ENCODE measurements around the gene CRHBP.
"Not testable (repeated sequence)": the region's sequence is repeated elsewhere in the genome, so short reads cannot be mapped to it uniquely, and the experiment has no call there.

CRHBP gene, protein sequence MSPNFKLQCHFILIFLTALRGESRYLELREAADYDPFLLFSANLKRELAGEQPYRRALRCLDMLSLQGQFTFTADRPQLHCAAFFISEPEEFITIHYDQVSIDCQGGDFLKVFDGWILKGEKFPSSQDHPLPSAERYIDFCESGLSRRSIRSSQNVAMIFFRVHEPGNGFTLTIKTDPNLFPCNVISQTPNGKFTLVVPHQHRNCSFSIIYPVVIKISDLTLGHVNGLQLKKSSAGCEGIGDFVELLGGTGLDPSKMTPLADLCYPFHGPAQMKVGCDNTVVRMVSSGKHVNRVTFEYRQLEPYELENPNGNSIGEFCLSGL

DNA sequence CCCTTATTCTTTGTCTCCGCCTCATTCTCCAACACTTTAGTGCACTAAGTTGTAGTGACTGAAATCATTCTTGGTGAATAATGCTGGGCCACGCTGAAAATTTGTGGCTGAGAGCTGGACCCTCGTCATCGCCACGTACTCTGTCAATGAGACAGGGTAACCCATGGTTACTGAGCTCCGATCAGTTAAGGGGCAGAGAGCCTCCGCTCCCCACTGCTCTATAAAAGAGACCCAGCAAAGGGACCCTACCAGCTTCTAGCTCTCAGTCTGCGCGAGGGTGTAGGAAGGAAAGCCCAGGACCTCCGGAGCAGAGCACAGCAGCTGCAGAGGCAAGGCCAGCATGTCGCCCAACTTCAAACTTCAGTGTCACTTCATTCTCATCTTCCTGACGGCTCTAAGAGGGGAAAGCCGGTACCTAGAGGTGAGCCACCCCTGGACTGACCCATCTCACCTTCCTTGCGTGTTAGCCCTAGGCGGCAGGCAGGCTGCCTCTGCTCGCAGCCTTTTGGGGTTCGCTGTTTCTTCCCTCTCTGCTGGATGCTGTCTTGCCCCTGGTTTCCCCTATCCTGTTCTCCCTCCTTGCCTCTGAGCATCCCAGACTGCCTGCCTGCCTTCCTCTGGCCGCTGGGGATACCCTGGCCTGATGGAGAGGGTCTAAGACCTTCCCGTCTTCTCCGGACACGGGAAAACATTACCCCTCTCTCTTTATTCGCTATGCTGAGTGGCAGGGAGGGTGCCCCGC is at the start of gene CRHBP:
Gene CRHBP (plus strand): TSS at position 251 of the 742 bp plus-strand sequence. CDS start 90 bp downstream, at position 341.
- no peak for DNase-seq (ENCODE audit: low read depth in 2 of 2)

DNA sequence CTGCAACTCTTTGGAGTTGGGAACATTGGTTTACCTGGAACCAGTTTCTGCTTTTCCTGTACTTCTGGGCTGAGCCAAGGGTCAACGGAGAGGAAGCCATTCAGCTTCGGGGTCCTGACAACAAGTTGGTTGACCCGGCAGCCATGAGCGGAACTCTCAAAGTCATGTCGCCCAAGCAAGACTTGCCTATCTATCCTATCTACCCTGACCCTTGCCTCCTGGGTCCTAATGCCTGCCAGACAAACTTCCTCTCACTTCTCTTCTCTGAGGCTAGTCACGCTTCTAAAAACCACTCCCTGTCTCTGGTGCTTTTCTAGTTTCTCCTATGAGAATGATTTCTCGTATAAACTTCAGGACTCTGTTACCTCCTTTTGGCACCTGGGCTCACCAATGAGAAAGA is 44.7 kb upstream of the CRHBP start:
- DNase-seq (ENCODE audit: low read depth in 2 of 2), result no peak

GRCh38 chr5:76910344-76910933 is 42.4 kb upstream of the CRHBP start:
- DNase-seq (ENCODE audit: low read depth in 2 of 2), result not testable (repeated sequence)

- not testable (repeated sequence) for DNase-seq (ENCODE audit: low read depth in 2 of 2)
These were observed 38.2 kb upstream of the CRHBP start for GRCh38 chr5:76914671-76915070.

DNA sequence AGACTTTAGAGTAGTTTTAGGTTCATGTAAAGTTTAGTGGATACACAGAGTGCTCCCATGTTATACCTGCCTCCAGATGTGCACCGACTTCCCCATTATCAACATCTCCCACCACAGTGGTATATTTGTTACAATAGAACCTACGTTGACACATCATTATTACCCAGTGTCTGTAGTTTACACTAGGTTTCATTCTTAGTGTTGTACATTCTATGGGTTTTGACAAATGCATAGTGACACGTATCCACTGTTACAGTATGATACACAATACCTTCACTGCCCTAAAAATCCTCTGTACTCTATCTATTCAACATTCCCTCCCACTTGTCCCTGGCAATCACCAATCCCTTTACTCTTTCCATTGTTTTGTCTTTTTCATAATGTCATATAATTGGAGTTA is 34.3 kb upstream of the CRHBP start:
- no peak for DNase-seq (ENCODE audit: low read depth in 2 of 2)

GRCh38 chr5:76920491-76920890 is 32.4 kb upstream of the CRHBP start:
- DNase-seq (ENCODE audit: low read depth in 2 of 2), result no peak

DNA sequence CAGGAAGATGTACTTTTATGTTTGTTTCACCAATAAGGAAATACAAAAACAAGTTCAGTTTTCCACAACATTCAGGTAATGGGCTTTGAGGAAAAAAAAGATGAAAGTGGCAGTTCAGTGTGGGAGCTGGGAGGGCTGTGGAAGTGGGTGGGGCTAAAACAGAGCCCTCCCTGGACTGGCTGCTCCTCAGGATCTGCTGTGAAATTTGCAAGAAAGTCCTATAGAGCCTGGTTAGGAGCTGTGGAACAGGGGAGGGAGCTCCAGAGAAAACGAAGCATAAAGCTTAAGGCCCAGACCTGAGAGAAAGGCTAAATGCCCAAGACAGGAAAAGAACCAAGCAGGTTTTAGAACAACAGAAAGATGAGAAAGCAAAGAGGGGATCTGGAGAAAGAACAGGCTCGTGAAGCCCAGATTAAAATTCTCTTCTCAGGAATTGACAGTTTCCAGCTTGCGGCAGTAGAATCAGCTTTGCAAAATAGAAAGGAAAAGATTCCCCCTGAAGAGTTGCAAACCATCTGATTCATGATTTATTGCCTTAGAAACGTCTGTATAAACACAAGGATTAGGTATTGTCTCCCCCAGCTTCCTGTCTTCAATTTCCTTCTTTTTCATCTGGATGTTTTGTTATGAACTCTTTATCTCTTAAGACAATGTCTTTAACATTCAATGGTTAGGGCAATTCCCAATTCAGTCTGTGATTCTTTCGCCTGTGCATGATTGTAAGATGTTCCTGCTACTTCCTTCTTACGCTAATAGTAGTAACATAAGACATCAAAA is 26.3 kb upstream of the CRHBP start:
- DNase-seq (ENCODE audit: low read depth in 2 of 2), result no peak

DNA sequence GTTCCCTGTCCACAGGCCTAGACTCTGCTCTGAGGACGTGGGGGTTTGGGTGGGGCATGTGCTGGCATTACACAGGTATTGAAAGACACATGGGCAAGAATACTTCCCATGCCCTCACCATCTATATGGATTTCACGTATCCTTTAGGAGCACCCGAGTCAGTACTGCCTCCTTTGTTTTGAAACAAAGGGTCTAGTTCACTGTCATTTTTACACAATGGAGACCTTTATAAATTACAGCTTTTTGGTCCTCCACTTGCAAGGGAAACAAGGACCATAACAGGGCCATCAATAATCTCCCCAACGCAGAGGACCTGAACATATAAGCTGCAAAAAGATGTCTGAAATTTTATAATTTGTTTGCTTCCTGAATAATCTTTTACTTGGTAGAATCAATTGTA is 24.9 kb upstream of the CRHBP start:
- DNase-seq (ENCODE audit: low read depth in 2 of 2), result no peak

- no peak for DNase-seq (ENCODE audit: low read depth in 2 of 2)
These were observed 22.8 kb upstream of the CRHBP start for GRCh38 chr5:76930083-76930482.

- no peak for DNase-seq (ENCODE audit: low read depth in 2 of 2)
These were observed 14.7 kb upstream of the CRHBP start for GRCh38 chr5:76938177-76938576.

DNA sequence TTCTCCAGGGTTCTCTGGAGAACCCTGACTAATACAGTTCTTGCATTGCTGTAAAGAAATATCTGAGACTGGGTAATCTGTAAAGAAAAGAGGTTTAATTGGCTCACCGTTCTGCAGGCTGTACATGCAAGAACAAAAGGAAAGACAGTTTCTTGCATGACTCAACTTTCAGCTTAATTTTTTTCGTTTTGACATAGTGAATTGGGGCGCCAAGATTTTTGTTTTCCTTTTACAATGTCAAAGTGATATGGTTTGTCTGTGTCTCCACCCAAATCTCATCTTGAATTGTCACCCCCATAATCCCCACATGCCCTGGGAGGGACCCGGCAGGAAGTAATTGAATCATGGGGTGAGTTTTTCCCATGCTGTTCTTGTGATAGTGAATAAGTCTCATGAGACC is 11.8 kb upstream of the CRHBP start:
- DNase-seq (ENCODE audit: low read depth in 2 of 2), result no peak

GRCh38 chr5:76941442-76941841 is 11.4 kb upstream of the CRHBP start:
- no peak for DNase-seq (ENCODE audit: low read depth in 2 of 2)

DNA sequence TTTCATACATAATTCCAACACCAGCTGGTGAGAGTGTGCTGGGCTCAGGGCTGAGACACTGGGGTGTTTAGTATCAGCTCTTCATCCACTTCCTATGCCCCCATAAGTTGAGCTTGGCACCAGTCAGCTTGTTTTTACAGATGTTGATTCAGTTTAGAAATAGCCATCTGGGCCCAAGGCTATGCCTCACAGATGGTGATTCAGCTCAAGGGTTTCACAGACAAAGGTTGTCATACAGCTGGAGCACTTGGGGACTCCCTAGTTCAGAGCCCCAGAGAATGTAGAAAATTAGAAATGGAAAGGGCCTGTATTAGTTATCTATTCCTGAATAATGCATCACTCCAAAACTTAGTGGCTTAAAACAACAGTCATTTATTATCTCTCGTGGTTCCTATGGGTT is 10.3 kb upstream of the CRHBP start:
- DNase-seq (ENCODE audit: low read depth in 2 of 2), result no peak

DNA sequence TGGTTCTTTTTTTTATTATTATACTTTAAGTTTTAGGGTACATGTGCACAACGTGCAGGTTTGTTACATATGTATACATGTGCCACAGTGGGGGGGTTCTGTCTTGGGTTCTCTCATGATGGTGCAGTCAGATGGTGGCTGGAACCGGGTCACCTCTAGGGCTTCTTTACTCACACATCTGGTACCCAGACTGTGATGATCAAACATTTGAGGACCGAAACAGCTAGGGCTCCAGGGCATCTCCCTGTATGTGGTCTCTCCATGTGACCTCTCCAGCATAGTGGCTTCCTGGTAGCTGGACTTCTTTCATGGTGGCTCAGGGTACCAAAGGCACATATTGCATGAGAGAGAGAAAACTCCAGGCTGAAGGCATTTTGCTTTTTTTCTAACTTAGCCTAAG is 9.8 kb upstream of the CRHBP start:
- no peak for DNase-seq (ENCODE audit: low read depth in 2 of 2)

DNA sequence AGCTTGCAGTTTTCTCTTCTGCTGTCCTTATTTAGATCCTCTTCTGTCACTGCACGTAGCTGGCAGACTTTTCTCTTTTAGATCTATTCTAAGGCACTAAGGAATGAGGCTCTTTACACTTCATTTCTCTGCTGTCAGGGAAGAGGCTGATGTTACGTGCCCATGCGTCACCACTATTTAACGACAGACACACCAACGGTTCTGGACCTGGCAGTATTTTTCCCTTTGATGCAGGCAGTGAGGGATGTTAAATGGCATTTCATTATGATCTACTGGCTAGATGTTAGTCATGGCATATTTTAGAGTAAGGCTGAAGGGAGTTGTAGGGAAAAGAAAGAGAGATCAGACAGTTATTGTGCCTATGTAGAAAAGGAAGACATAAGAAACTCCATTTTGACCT is 8.2 kb upstream of the CRHBP start:
- DNase-seq (ENCODE audit: low read depth in 2 of 2), result no peak

- not testable (repeated sequence) for DNase-seq (ENCODE audit: low read depth in 2 of 2)
These were observed 7.6 kb upstream of the CRHBP start for GRCh38 chr5:76945238-76945637.

DNA sequence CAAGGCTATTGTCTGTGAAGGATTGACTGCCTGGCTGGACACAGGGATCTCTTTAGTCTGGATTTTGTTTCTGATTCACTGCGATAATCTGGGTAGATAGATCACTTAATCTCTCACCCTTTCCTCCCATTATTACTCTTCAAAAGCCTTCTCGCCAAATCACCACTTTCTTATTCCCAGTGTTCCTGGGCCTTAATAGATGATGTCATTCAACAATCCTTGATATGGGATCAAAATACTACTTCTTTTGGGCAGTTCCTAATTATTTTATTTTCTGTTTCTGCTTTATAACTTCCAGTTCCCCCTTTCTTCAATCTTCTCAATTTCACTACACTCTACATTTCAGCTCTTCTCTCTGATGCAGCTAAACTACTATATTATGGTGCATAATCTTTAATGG is 6.8 kb upstream of the CRHBP start:
- DNase-seq (ENCODE audit: low read depth in 2 of 2), result no peak

- DNase-seq (ENCODE audit: low read depth in 2 of 2), result no peak
These were observed 5.8 kb upstream of the CRHBP start for GRCh38 chr5:76947082-76947503.

DNA sequence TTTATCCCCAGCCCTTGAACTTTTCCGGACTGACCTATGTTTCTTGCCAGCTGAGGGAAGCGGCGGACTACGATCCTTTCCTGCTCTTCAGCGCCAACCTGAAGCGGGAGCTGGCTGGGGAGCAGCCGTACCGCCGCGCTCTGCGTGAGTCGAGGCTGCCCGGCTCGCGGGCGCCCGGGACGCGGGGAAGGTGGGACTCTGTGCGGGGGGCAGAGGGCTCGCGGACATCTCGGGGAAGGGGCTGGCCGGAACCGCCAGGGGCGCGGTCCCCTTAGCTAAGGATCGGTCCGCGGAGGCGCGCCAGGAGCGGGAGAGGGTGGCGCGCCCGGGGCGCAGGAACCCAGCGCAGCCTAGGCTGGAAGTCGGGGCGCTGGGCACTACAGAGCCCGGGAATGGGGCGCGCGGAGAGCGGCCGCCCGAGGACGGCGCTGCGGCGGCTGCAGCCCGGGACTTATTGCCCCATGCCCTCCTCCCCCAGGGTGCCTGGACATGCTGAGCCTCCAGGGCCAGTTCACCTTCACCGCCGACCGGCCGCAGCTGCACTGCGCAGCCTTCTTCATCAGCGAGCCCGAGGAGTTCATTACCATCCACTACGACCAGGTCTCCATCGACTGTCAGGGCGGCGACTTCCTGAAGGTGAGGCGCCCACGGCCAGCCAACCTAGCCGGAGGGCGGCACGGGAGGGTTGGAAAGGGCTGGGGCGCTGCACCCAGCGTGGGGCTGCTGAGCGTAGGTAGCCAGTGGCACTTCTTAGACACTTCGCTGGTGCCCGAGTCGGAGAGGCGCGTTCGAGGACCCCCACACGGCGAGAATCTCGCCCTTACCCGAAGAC is 922 bp downstream of the CRHBP start:
- no peak for DNase-seq (ENCODE audit: low read depth in 2 of 2)

DNA sequence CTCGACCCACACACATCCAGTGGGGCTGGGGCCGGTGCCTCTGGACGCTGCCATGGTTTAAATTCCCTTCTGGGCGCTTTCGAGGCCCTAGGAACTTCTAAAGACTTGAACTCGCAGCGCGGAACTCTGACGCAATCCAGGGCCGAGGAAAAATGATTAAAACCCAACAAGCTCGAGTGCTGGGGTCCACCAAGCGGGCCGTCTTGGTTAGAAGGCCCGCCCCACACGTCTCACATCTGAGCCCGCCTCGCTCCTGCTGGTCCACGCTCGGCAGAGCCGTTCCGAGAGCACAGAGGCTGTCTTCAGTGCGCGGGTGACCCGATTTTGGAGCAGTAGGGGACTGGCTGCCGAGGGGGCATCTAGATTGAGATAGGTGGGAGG is 1.5 kb downstream of the CRHBP start:
- DNase-seq (ENCODE audit: low read depth in 2 of 2), result no peak

GRCh38 chr5:76956033-76956432 is 3.2 kb downstream of the CRHBP start:
- DNase-seq (ENCODE audit: low read depth in 2 of 2), result no peak

Measured in stimulated activated CD4-positive, alpha-beta T cell treated with anti-CD3 and anti-CD28 coated beads, Interleukin-4, amount 100 ng/mL, for 48 hours (primary cell).